ENCODE measurements around the gene PDE11A. TPM values are rescaled to one million over a fixed set of nuclear protein-coding genes. Genes with fewer than 3 reads are reported as not detected.

Gene PDE11A
- total and polyA plus RNA-seq, 10 donors = 0.02 to 1.2 (median 0.22) TPM; not detected in 3

- no peaks in the 10 kb centered on the region for H3K9me3 ChIP-seq
- no peak for DNase-seq
- intact Hi-C loops (cut with DNase I; ENCODE audit: low total_unique reads) = no loop called here
- no peaks in the 10 kb centered on the region for H3K36me3 ChIP-seq
- H3K4me1 ChIP-seq = no peaks in the 10 kb centered on the region
- 73 to 82% (median 77%) methylated on average over 4 of the region's 4 CpGs for WGBS, 5 donors
- H3K27me3 ChIP-seq (replicated peaks in 1 of 7) = peaks cover 0 to 3% (median 0%) of the 10 kb centered on the region in 7 donors
- no peak overlapping the region for H3K27ac ChIP-seq
- TF ChIP-seq POLR2AphosphoS5 (IDR thresholded peaks at IDR 0.05) = no peak
- TF ChIP-seq, protein P1, sequence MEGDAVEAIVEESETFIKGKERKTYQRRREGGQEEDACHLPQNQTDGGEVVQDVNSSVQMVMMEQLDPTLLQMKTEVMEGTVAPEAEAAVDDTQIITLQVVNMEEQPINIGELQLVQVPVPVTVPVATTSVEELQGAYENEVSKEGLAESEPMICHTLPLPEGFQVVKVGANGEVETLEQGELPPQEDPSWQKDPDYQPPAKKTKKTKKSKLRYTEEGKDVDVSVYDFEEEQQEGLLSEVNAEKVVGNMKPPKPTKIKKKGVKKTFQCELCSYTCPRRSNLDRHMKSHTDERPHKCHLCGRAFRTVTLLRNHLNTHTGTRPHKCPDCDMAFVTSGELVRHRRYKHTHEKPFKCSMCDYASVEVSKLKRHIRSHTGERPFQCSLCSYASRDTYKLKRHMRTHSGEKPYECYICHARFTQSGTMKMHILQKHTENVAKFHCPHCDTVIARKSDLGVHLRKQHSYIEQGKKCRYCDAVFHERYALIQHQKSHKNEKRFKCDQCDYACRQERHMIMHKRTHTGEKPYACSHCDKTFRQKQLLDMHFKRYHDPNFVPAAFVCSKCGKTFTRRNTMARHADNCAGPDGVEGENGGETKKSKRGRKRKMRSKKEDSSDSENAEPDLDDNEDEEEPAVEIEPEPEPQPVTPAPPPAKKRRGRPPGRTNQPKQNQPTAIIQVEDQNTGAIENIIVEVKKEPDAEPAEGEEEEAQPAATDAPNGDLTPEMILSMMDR (IDR thresholded peaks at IDR 0.05 in 8 of 11, conservative IDR thresholded peaks at IDR 0.05 in 3 of 11) = no peak
- no peak for TF ChIP-seq POLR2A (IDR thresholded peaks at IDR 0.05)
- no peak overlapping the region for H3K4me3 ChIP-seq
Observed at GRCh38 chr2:177998996-177999395, 73.6 kb downstream of the PDE11A start.

DNA sequence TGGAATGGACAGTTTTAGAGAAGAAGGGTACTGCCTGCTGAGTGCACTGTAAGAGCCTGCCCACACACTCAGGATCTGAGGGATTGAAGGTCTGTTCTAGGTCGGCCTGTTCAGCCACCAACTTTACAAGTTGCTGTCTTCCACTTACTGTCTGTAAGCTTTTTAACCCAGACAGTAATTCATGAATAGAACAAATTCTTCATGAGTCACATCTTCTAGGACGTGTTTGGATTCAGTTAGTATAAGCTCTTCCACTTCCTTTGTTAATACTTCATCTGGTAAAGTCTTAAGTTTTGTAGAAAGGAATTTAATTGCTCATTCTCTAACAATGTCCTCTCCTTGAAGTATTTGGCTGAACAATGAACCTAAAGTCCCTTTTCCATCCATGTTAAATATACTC is 74.6 kb downstream of the PDE11A start:
- Histone ChIP-seq H3K4me3 (no peak overlapping the region), H3K27ac (no peak overlapping the region), H3K9me3 (no peaks in the 10 kb centered on the region), H3K4me1 (no peaks in the 10 kb centered on the region), H3K27me3 (replicated peaks in 1 of 7) (peaks cover 0 to 3% (median 0%) of the 10 kb centered on the region in 7 donors), H3K36me3 (no peaks in the 10 kb centered on the region)
- intact Hi-C loops (cut with DNase I; ENCODE audit: low total_unique reads) = no loop called here
- no peak for DNase-seq
- TF ChIP-seq POLR2A (IDR thresholded peaks at IDR 0.05) = no peak
- no peak for TF ChIP-seq POLR2AphosphoS5 (IDR thresholded peaks at IDR 0.05)
- TF ChIP-seq, protein P1 (IDR thresholded peaks at IDR 0.05 in 8 of 11, conservative IDR thresholded peaks at IDR 0.05 in 3 of 11) = no peak
- WGBS, 5 donors = 48 to 80% (median 63%) methylated on average over 2 of the region's 2 CpGs

GRCh38 chr2:177992992-177993391 is 79.6 kb downstream of the PDE11A start:
- intact Hi-C loops (cut with DNase I; ENCODE audit: low total_unique reads) = no loop called here

GRCh38 chr2:177989029-177989885 is 83.3 kb downstream of the PDE11A start:
- H3K27me3 ChIP-seq (replicated peaks in 1 of 7) = no peaks in the 10 kb centered on the region
- no peaks in the 10 kb centered on the region for H3K4me1 ChIP-seq
- no peaks in the 10 kb centered on the region for H3K9me3 ChIP-seq
- H3K36me3 ChIP-seq = no peaks in the 10 kb centered on the region
- intact Hi-C loops (cut with DNase I; ENCODE audit: low total_unique reads) = no loop called here
- H3K4me3 ChIP-seq = no peak overlapping the region
- no peak overlapping the region for H3K27ac ChIP-seq
- TF ChIP-seq, protein P1 (IDR thresholded peaks at IDR 0.05 in 8 of 11, conservative IDR thresholded peaks at IDR 0.05 in 3 of 11) = no peak
- no peak for TF ChIP-seq POLR2AphosphoS5 (IDR thresholded peaks at IDR 0.05)
- TF ChIP-seq POLR2A (IDR thresholded peaks at IDR 0.05) = no peak
- no peak for DNase-seq
- 63 to 75% (median 70%) methylated on average over 4 of the region's 4 CpGs for WGBS, 5 donors

More at GRCh38 chr2:177992992-177993391, 79.6 kb downstream of the PDE11A start:
- Histone ChIP-seq H3K4me3 (no peak overlapping the region), H3K4me1 (no peaks in the 10 kb centered on the region), H3K27ac (no peak overlapping the region), H3K9me3 (no peaks in the 10 kb centered on the region), H3K27me3 (replicated peaks in 1 of 7) (peaks cover 0 to 3% (median 0%) of the 10 kb centered on the region in 7 donors), H3K36me3 (no peaks in the 10 kb centered on the region)
- WGBS, 5 donors = 71 to 90% (median 76%) methylated on average over 2 of the region's 2 CpGs
- no peak for DNase-seq
- no peak for TF ChIP-seq POLR2AphosphoS5 (IDR thresholded peaks at IDR 0.05)
- TF ChIP-seq, protein P1 (IDR thresholded peaks at IDR 0.05 in 8 of 11, conservative IDR thresholded peaks at IDR 0.05 in 3 of 11) = no peak
- no peak for TF ChIP-seq POLR2A (IDR thresholded peaks at IDR 0.05)
